Cardiac fibroblast (primary cell): Measurements from ENCODE around the gene TBC1D1.

ENCODE experiments used
- DNase-seq, 2 donors: peaks; one replicate each; pipeline versions ENCODE4 v3.0.0 to v3.0.0-alpha.2; 2010; ENCODE audit warnings: low read depth in 2 of 2
- H3K4me3 ChIP-seq, 2 donors: replicated peaks in 1 of 2; 1 replicate in 1 of 2; 2 replicates in 1 of 2; pipeline ENCODE4 v1.5.1; 2011; ENCODE audit warnings: low read depth in 2 of 2, low read length in 2 of 2, mild to moderate bottlenecking in 2 of 2, moderate library complexity in 1 of 2
- CTCF ChIP-seq: IDR thresholded peaks from one replicate; pipeline ENCODE4 v1.5.1; 2011; ENCODE audit warnings: low read depth, mild to moderate bottlenecking, low read length, inconsistent platforms

TBC1D1 gene

GRCh38 chr4:38184404-38184803 is 293.5 kb downstream of the TBC1D1 start:
- DNase-seq, result no peak
- H3K4me3 ChIP-seq, result no peak overlapping the region
- peak; percentile 43 for TF ChIP-seq CTCF

DNA sequence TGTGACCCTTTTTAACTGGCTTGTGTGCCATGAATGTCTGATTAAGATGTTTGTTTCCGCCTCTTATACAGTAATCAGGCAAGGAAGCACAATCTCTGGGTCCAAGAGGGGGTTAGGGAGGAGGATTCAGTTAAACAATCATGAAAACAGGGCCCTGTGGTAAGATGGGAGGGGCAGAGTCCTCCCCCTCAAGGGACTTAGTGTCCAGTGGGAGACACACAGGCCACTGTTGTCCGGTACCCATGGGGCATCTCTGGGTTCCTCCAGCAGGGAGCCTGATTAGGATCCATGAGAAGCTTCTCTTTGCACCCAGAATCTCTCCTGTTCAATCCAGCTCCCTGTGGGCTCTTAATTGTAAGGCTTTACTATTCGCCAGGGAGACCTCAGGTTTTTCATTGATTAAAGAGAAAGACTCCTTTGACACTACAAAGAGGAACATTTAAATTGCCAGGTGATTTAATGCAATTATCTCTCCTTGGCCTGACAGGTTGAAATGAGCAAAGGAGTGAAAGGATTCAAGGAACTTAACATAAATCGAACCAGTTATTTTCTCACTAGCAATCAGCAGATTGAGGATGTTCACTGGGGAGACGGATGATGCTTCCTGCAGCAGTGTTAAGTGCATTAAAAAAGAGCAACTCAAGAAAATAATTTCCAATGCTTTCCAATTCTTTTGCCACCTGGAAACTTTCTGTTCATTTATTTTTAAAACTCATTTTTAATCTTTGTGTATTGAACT is 294.7 kb downstream of the TBC1D1 start:
- no peak overlapping the region for H3K4me3 ChIP-seq
- no peak for TF ChIP-seq CTCF
- DNase-seq, result no peak

- H3K4me3 ChIP-seq, result no peak overlapping the region
- DNase-seq, result no peak
- no peak for TF ChIP-seq CTCF
Measured at GRCh38 chr4:38188136-38188535, 297.3 kb downstream of the TBC1D1 start.

- DNase-seq, result no peak
- TF ChIP-seq CTCF, result no peak
- no peak overlapping the region for H3K4me3 ChIP-seq
Measured at GRCh38 chr4:38188631-38189101, 297.8 kb downstream of the TBC1D1 start.
